Skin of body (tissue), 2 donors: ENCODE results near the gene NUBP2. TPM values are rescaled to one million over a fixed set of nuclear protein-coding genes. Genes with fewer than 3 reads are reported as not detected.

Source experiments
- DNase-seq: peaks from one replicate; lab custom pipeline; 2025; lab: John Stamatoyannopoulos, UW
- total RNA-seq: library from RNA; depleted of rRNA; stranded (reverse); fragments of >200 nt; gene quantifications from one replicate; pipeline ENCODE4 v1.2.3, GENCODE V29; 2014

The NUBP2 gene
- total RNA-seq, 1 donor from 2014 or later, result 26.0 TPM

DNA sequence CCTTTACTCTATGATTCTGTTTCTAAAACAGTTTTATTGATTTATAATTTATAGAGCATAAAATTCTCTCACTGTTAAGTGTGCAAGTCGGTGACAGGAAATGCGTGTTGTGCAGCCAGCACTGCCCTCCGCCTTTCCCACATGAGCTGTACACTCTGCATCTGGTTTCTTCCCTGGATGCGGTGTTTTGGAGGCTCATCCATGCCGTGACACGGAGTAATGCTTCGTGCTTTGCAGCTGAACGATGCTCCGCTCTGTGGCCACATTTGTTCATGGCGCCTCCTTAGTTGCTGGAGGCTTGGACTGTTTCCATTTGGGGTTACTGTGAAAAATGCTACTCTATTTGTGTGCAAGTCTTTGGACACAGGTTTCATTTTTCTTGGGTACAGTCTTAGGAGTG lies 17.9 kb downstream of the NUBP2 start:
- DNase-seq, result no peak

DNA sequence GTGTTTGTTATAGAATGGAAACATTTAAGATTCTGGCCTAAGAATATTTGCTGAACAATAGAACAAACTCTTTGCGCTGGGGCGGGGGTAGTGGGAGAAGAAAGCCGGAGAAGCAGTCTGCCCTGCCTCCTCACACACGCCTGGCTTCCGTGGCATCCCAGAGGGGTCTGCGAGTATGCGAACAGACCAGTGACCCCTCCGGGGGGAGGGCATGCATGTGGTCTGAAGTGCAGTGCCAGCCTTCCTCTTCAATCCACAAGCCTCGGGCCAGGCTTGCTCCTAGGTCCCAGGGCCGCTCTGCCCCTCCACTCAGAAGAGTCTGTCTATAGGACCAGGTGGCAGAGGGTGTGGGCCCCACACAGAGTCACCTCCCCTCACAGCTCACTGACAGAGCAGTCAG lies 24.9 kb downstream of the NUBP2 start:
- no peak for DNase-seq

GRCh38 chr16:1808691-1809090 lies 25.9 kb downstream of the NUBP2 start:
- no peak for DNase-seq

DNA sequence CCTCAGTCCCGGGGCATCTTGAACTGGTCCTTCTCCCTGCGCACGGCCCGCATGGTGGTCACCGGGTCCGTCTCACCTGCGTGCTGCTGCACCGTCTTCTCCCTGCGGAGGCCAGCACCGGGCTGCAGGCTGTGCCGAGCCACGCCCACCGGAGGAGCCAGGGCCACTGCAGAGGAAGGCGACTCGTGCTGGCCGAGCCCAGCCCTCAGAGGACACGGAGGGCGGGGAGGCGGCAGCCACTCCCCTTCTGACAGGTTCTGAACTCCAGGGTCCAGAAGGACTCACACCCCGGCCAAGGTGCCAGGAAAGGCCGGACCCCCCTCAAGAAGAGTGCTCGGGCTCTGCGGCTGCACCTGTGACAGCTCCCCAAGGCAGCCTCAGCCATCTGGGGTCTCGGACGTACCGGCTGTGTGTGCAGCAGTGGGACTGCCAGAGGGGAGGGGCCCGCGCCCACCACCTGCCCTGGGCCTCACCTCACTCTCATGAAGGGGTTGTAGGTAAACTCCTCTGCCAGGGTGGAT lies 26.6 kb downstream of the NUBP2 start:
- DNase-seq, result no peak

DNA sequence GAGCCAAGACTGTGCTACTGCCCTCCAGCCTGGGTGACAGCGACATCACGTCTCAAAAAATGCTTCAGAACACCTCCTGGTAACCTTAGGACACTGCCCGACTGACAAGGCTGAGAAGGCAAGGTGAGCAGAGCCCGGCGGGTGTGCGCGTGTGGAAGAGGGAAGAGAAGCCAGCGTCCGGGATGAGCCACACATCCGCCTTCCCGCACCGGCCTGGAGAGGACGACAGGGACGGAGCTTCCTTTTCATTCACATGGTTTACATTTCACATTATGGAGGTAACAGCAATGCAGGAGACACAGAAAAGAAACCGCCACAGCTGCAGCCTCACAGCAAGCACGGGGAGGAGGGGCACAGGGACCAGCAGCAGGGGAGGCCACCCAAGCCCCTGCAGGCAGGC lies 27.3 kb downstream of the NUBP2 start:
- no peak for DNase-seq

- no peak for DNase-seq
Observed at GRCh38 chr16:1810536-1810935, 27.8 kb downstream of the NUBP2 start.

DNA sequence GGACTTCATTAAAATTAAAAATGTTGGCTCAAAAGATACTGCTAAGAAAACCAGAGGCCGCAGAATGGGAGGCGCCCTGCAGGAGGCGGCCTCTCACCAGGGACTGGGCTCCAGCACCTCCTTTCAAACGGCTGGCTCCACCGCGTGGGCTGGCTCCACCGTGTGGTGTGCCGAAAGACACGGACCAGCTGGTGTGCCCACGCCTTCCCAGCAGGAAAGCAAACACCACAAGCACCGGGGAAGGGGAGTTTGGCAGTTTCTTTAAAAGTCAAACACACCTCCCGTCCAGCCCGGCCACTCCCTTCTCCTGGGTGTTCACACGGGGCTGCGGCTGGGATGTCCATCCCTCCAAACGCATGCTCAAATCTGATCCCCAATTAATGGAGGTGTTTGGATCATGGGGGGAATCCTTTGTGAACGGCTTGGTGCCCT lies 30.0 kb downstream of the NUBP2 start:
- no peak for DNase-seq

DNA sequence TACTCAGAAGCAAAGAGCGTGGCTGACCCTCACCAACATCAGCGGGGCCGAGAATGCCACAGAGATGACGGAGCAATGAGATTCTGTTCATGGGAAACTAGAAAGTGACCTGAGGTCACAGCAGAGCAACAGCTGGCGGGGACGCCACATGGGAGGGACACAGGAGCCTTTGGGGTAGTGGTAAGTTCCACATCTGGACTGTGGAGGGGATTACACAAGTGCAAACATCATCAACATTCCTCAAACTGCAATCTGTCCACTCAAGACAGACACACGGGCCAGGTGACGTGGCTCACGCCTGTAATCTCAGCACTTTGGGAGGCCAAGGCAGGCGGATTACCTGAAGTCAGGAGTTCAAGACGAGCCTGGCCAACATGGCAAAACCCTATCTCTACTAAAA lies 32.7 kb downstream of the NUBP2 start:
- DNase-seq, result no peak

DNA sequence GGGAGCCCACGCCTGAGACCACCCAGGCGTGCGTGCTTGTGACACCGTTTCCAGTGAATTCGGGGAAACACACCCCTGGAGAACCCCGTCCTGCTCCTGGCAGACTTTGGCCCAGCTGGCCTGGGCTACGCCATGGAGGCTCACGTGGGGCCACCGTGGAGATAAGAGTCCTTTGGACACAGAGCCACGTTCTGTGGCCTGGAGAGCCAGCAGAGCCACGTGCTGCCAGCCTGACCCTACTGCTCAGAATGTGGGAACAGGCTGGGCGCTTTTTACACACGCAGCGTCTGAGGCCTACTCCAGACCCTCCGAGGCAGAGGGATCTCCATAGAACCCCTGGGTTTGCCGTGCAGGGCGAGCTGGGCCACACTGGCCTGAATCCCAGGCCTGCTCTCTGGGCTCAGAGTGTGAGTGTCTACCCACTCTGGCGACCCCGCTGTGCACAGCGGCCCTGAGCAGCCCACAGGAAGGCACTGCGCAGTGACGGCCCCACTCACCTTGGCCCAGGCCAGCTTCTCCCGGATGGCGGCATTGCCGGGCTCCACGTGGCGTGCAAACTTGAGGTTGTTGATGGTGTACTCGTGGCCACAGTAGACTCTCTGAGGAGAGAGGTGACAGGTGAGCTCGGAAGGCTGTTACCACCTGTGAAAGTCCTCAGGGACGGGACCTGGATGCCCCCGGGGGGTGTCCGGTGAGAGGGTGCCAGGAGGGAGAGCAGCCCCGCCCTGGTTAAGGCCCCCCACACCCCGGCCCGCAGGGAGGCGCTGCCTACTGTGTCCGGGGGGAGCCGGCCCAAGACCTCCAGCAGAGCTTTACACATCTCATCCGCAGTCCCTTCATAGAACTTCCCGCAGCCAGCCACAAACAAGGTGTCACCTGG lies 33.9 kb downstream of the NUBP2 start:
- no peak for DNase-seq

GRCh38 chr16:1817276-1817589 lies 34.5 kb downstream of the NUBP2 start:
- no peak for DNase-seq

- no peak for DNase-seq
Observed at GRCh38 chr16:1817716-1818115, 35.0 kb downstream of the NUBP2 start.

DNA sequence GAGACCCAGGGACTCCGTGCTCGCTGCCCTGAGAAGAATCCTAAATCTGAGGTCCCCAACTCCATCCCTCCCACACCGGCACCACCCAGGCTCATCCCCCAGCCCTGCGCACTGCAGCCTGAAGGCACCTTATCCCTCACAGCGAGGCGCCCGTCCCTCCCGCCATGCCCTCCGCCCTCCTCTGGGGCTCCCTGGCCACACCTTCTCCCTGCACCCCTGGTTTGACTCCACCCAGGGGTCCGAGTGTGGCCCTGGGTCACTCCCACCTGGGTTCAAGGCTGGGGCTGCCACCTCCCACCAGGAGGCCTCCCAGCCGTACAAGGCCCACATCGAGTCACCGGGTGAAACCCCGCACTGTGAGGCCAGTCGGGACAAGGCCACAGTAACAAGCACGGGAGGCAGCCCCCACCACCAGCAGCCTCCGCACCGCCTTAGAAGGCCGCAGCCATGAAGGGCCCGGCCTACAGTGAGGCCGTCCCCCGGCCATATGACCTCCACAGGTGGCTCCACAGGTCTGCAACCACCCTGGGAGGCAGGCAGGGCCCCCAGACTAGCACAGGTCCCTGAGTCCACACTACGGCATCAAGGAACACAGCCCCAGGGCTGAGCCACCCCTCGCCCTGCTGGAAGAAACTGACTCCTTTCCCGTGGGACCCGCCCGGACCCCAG lies 35.6 kb downstream of the NUBP2 start:
- no peak for DNase-seq

GRCh38 chr16:1818873-1819525 lies 36.2 kb downstream of the NUBP2 start:
- DNase-seq, result no peak

GRCh38 chr16:1819611-1820010 lies 36.9 kb downstream of the NUBP2 start:
- DNase-seq, result no peak

- no peak for DNase-seq
Observed at GRCh38 chr16:1820096-1820945, 37.6 kb downstream of the NUBP2 start.

DNA sequence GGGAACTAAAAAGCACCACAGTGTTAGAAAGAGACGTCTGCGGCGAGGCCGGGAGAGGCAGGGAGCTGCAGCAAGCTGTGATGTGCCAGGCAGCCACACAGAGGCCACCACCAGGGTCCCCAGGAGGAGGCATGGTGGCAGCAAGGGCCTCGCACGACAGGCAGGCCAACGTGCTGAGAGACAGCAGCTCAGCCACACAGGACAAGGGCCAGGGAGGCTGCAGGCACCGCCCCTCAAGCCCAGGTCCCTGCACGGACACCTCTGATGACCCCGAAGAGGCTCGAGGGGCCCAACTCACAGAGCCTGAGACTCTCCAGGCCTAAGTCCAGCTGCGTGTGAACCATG lies 38.2 kb downstream of the NUBP2 start:
- DNase-seq, result no peak

GRCh38 chr16:1821861-1822611 lies 39.3 kb downstream of the NUBP2 start:
- DNase-seq, result no peak

DNA sequence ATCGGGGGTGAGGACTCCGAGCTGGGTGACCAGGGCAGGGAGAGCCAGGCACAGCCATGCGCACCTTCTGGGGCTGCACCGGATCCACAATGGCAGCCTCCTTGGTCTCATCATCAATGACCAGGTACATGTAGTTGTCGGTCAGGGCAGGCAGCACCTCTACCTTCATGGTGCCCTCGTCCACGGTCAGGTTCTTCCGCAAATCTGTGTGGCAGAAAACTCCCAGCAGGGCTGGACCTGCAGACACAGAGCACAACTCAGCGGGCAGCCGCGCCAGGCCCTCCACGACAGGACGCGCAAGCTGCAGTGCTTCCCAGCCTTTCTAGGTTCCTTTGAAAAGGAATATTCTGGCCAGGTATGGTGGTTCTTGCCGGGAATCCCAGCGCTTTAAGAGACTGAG lies 40.0 kb downstream of the NUBP2 start:
- DNase-seq, result no peak

DNA sequence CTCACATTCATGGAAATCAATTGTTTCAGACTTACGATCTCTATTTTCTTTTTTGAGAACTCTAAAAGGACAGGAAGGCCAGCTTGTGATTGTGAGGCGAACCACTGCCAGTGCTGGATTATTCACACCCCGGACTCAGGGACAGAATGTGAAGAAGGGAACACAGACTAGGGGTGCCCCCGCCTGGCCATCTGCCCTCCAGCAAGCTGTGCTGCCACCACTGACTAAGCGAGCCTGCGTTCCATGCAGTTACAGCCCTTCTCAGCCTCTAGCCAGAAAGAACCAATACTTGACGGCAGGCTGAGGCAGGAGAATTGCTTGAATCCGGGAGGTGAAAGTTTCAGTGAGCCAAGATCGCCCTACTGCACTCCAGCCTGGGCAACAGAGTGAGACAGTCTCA lies 41.1 kb downstream of the NUBP2 start:
- DNase-seq, result no peak

DNA sequence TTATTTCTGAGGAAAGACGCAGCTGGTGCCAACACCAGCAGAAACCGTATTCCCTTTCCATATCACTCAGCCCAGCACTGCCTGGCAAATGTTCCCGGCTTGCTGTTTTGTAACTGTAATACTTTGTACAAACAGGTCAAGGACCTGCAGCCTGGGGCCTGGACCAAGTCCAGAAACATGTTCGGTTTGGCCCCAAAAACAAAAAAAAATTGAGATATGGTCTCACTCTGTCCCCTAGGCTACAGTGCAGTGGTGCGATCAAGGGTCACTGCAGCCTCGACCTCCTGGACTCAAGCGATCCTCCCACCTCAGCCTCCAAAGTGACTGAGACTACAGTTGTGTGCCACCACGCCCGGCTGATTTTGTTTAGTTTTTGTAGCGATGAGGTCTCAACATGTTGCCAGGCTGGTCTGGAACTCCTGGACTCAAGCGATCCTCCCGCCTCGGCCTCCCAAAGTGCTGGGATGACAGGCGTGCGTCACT lies 42.7 kb downstream of the NUBP2 start:
- no peak for DNase-seq
